ENCODE results near the gene CHRNB4.

CHRNB4 gene

GRCh38 chr15:78654272-78654671 is 13.3 kb upstream of the CHRNB4 start:
- H3K4me3 ChIP-seq (ENCODE audit: low read depth, low read length) = no peak overlapping the region
- TF ChIP-seq CTCF (IDR thresholded peaks at IDR 0.05; ENCODE audit: borderline replicate concordance, insufficient read depth, low read depth, low read length) = no peak

GRCh38 chr15:78651930-78652615 is 11.1 kb upstream of the CHRNB4 start:
- H3K4me3 ChIP-seq (ENCODE audit: low read depth, low read length) = no peak overlapping the region
- no peak for TF ChIP-seq CTCF (IDR thresholded peaks at IDR 0.05; ENCODE audit: borderline replicate concordance, insufficient read depth, low read depth, low read length)

DNA sequence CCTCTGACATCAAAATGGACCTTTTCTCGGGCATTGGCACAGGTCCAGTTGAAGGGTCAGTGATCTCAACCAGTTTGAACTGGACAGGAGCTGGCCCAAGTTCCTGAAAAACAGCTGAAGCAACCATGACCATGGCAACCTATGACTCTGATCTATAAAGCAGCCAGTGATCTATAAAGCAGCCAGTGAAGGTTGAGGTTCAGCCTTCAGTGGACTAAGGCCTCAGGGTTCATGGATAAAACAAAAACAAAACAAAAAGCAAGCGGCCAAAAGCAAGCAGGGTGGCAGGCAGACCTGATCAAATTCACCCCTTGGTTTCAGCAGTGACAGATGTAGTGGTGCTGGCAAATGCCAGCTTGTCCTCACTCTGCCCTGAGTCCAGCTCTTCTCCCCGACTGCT is 10.0 kb upstream of the CHRNB4 start:
- no peak overlapping the region for H3K4me3 ChIP-seq (ENCODE audit: low read depth, low read length)
- TF ChIP-seq CTCF (IDR thresholded peaks at IDR 0.05; ENCODE audit: borderline replicate concordance, insufficient read depth, low read depth, low read length) = no peak

DNA sequence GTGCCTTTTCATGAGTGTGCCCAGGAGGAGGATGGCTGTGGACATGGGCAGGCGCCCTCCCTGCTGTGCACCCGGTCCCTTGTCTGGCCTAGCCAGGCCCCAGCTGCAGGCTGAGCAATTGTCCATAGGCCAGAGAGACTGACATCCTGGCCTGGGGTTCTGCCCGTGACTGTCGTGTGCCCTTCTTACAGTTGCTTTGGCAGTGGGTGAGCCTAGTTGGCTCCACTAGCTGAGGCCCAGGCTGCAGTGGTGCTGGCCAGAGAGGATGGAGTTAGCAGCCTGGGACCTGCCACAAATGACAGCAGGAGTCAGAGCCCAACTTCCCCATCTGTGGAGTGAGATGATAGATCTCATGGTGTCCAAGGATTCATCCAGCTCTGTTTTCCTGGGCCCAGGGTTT is 9.0 kb upstream of the CHRNB4 start:
- no peak overlapping the region for H3K4me3 ChIP-seq (ENCODE audit: low read depth, low read length)
- TF ChIP-seq CTCF (IDR thresholded peaks at IDR 0.05; ENCODE audit: borderline replicate concordance, insufficient read depth, low read depth, low read length) = no peak

- no peak for TF ChIP-seq CTCF (IDR thresholded peaks at IDR 0.05; ENCODE audit: borderline replicate concordance, insufficient read depth, low read depth, low read length)
- H3K4me3 ChIP-seq (ENCODE audit: low read depth, low read length) = no peak overlapping the region
These were observed 4.0 kb upstream of the CHRNB4 start for GRCh38 chr15:78645009-78645408.

DNA sequence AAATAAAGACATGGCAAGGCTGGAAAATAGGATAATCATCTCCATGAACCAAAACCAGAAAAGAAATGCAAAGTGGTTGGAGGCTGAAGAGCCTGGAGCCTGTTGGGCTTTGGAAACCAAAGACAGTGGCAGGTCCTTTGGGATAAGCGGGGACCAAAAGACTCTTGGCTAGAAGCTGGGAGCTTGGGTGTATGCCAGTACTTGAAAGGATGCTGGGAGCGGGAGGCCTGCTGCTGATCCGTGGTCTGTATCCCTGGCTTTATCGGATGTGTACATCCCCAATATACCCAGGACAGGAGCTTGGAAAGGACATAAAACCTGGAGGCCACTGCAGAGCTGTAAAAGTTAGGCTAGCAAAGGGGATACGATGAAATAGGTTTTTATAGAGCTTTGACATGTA is 1.3 kb upstream of the CHRNB4 start:
- no peak for TF ChIP-seq CTCF (IDR thresholded peaks at IDR 0.05; ENCODE audit: borderline replicate concordance, insufficient read depth, low read depth, low read length)
- H3K4me3 ChIP-seq (ENCODE audit: low read depth, low read length) = no peak overlapping the region

GRCh38 chr15:78641749-78642275 is 802 bp upstream of the CHRNB4 start:
- no peak overlapping the region for H3K4me3 ChIP-seq (ENCODE audit: low read depth, low read length)
- no peak for TF ChIP-seq CTCF (IDR thresholded peaks at IDR 0.05; ENCODE audit: borderline replicate concordance, insufficient read depth, low read depth, low read length)

All from GM12875 (cell line).